Left ventricle myocardium inferior (tissue), 1 donor: ENCODE measurements around the gene NFIB. TPM values are rescaled to one million over a fixed set of nuclear protein-coding genes. Genes with fewer than 3 reads are reported as not detected.

Experiments used
- DNase-seq: peaks from one replicate; pipeline ENCODE4 v3.0.0-alpha.2; 2020
- H3K27ac ChIP-seq: fragments of 200-600 bp; replicated peaks from 2 replicates; pipeline ENCODE4 v1.8.0; 2021
- H3K27me3 ChIP-seq: fragments of 200-600 bp; 2 replicates; pipeline ENCODE4 v1.8.0; 2021; ENCODE audit warnings: low read depth
- H3K36me3 ChIP-seq: fragments of 200-600 bp; 2 replicates; pipeline ENCODE4 v1.8.0; 2021
- H3K4me1 ChIP-seq: fragments of 200-600 bp; 2 replicates; pipeline ENCODE4 v1.8.0; 2021
- H3K4me3 ChIP-seq: fragments of 200-600 bp; 2 replicates; pipeline ENCODE4 v1.8.0; 2021; ENCODE audit warnings: mild to moderate bottlenecking, moderate library complexity
- H3K9me3 ChIP-seq: fragments of 200-600 bp; replicated peaks from 2 replicates; pipeline ENCODE4 v1.8.0; 2021
- CTCF ChIP-seq: fragments of 200-600 bp; IDR thresholded peaks from 2 replicates; pipeline ENCODE4 v1.8.0; 2021; ENCODE audit warnings: antibody characterized with exemption, mild to moderate bottlenecking, borderline replicate concordance
- intact Hi-C: fragments of 100-400 bp; cut with micrococcal nuclease; formaldehyde crosslinking; loops from one replicate; pipeline ENCODE4 v1.11.0; 2022
- total RNA-seq: library from RNA; stranded (reverse); fragmentation: NEBNext Ultra II Directional; extraction: Animal tissue kit (Norgen Biotek cat#: 25700); gene quantifications from one replicate; pipeline ENCODE4 v1.2.1, GENCODE V29; 2021
- donor health status: DM: no; HTN: yes; CAD: no; lungs with severe emphysema.

Gene NFIB
- total RNA-seq, 1 donor from 2014 or later = 110 TPM

DNA sequence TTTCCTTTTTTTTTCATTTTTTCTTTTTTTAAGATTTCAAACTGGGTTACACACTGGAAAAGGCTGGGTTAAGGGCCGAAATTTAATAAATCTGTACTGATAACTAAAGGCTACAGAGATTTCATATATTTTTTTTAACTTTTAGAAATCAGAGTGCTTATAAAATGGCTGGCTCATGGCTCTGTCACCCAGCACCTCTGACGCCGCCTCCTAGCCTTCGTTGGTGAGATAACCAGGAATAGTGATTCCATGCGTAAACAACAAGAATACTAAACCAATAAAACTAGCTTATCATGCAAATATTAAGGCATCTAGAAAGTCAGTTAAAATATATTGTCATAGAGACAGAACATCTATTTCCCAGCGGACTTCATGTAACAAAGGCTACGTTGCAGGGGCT is 226.4 kb downstream of the NFIB start:
- DNase-seq = no peak
- TF ChIP-seq CTCF = no peak
- no peaks in the 10 kb centered on the region for H3K27me3 ChIP-seq
- no peak overlapping the region for H3K4me3 ChIP-seq
- no peaks in the 10 kb centered on the region for H3K9me3 ChIP-seq
- H3K27ac ChIP-seq = no peak overlapping the region
- intact Hi-C loops = no loop called here
- peaks cover 21% of the 10 kb centered on the region for H3K36me3 ChIP-seq
- peaks cover 38% of the 10 kb centered on the region for H3K4me1 ChIP-seq

DNA sequence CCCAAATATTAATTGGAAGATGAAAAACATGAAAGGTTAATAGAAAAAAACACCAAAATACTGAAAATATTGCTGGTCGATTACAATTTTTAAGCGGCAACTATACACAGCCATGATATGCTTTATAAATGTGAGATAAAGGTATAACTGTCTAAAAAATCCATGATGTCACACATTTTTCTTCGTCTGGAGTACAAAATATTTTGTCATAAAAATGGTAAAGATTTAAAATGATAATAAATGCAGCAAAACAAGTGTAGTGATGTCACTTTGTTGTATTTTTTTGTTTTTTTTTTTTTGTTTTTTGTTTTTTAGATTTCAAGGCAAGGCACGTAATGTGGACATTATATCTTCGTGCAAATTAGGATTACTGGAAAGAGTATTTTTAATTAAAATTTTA is 227.4 kb downstream of the NFIB start:
- peaks cover 34% of the 10 kb centered on the region for H3K4me1 ChIP-seq
- H3K9me3 ChIP-seq = no peaks in the 10 kb centered on the region
- H3K27me3 ChIP-seq = no peaks in the 10 kb centered on the region
- DNase-seq = no peak
- no peak overlapping the region for H3K27ac ChIP-seq
- intact Hi-C loops = no loop called here
- H3K36me3 ChIP-seq = peaks cover 21% of the 10 kb centered on the region
- no peak overlapping the region for H3K4me3 ChIP-seq
- no peak for TF ChIP-seq CTCF

DNA sequence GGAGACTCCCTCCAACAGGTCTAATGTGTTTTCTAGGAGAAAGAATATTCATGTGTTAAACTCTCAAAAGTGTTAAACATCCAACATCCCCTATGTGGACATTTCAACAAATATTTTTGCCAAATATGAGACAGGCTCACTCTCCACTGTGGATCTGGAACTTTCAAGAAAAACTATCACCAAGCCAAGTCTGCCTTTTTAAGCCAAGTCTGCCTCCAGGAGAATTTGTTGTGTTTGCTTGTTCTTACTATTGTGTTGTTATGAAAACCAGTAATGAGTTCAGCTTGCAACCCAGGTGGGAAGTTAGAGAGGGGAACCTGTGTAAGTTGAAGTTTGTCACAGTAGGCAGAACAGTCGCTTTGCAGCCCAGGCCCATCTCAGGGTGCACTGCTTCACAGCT is 228.1 kb downstream of the NFIB start:
- intact Hi-C loops = no loop called here
- DNase-seq = no peak

GRCh38 chr9:14084867-14085266 is 229.1 kb downstream of the NFIB start:
- DNase-seq = no peak
- no peaks in the 10 kb centered on the region for H3K27me3 ChIP-seq
- H3K9me3 ChIP-seq = no peaks in the 10 kb centered on the region
- H3K4me1 ChIP-seq = peaks cover 23% of the 10 kb centered on the region
- peak overlapping the region; percentile 27 for H3K27ac ChIP-seq
- H3K4me3 ChIP-seq = no peak overlapping the region
- no peak for TF ChIP-seq CTCF
- intact Hi-C loops = no loop called here
- peaks cover 21% of the 10 kb centered on the region for H3K36me3 ChIP-seq

More for the DNA sequence above, 228.1 kb downstream of the NFIB start:
- TF ChIP-seq CTCF = no peak
- H3K27ac ChIP-seq = no peak overlapping the region
- no peaks in the 10 kb centered on the region for H3K9me3 ChIP-seq
- H3K36me3 ChIP-seq = peaks cover 21% of the 10 kb centered on the region
- H3K4me3 ChIP-seq = no peak overlapping the region
- no peaks in the 10 kb centered on the region for H3K27me3 ChIP-seq
- peaks cover 32% of the 10 kb centered on the region for H3K4me1 ChIP-seq

GRCh38 chr9:14083366-14083765 is 230.6 kb downstream of the NFIB start:
- no peak overlapping the region for H3K27ac ChIP-seq
- DNase-seq = no peak
- TF ChIP-seq CTCF = no peak
- intact Hi-C loops = no loop called here
- H3K4me3 ChIP-seq = no peak overlapping the region
- no peaks in the 10 kb centered on the region for H3K9me3 ChIP-seq
- no peaks in the 10 kb centered on the region for H3K27me3 ChIP-seq
- H3K36me3 ChIP-seq = peaks cover 21% of the 10 kb centered on the region
- H3K4me1 ChIP-seq = peaks cover 10% of the 10 kb centered on the region

DNA sequence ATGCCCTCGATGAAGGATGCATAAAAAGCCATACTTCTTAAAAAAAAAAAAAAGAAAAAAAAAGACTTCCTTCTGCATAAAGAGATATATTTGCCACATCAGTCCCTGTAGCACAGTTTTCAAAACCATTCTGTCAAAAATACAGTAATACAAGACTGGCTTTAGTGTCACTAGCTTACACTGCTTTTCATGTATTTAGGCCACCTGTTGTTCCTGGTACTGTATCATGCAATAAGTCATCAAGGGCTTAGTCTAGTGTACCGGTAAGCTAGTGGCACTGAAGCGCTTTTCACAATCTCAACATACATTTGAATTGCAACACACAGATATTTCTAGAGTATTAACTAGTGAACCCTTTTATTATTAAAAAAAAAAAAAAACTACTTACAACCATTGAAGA is 231.2 kb downstream of the NFIB start:
- H3K36me3 ChIP-seq = peaks cover 15% of the 10 kb centered on the region
- intact Hi-C loops = no loop called here
- no peak overlapping the region for H3K27ac ChIP-seq

More for the DNA sequence above, 231.2 kb downstream of the NFIB start:
- no peak for DNase-seq
- H3K4me3 ChIP-seq = no peak overlapping the region
- peaks cover 10% of the 10 kb centered on the region for H3K4me1 ChIP-seq
- H3K9me3 ChIP-seq = no peaks in the 10 kb centered on the region
- H3K27me3 ChIP-seq = no peaks in the 10 kb centered on the region
- TF ChIP-seq CTCF = no peak
